ENCODE measurements around the gene CKMT1B. TPM values are rescaled to one million over a fixed set of nuclear protein-coding genes. Genes with fewer than 3 reads are reported as not detected.
"Not testable (repeated sequence)": the region's sequence is repeated elsewhere in the genome, so short reads cannot be mapped to it uniquely, and the experiment has no call there.

CKMT1B gene
- total RNA-seq, 1 donor from 2014 or later, result 0.89 TPM

DNA sequence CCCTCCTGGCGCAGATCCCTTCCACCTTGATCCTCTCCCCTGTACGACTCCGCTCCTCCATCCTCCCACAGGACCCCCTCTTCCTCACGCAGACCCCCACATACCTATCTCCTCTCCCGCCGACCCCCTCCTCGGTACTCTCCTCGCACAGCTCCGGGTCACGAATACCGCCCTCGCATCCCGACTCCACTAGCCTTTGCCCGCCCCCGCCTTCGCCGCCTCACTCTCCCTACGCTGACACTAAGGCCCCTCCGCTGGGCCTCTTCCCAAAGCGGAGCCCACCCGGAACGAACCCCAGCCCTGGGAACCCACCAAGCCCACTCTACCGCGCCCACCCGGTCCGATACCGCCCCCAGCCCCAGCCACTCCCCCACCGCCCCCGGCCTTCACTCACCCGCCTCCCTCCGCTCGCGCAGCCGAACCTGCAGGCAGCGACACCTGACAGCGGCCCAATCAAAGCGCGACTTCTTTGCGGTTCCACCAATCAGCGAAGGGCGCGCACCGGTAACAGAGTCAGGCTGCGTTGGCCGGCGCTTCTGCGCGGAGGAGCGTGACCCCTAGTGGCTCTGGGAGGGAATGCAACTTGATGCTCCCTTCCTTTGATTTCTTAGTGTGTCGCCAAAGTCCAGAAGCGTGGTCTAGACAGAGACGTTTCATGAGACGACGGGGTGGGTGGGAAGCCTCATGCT, 3.9 kb upstream of the CKMT1B start, which contains the start of gene PPIP5K1:
PPIP5K1 (minus strand) TSS at position 431 of the 689 bp plus-strand sequence. CDS start 5,704 bp downstream, outside the sequence.
- H3K27ac ChIP-seq (ENCODE audit: low read depth, low read length); H3K4me1 ChIP-seq (ENCODE audit: insufficient read depth, low read length); DNase-seq (ENCODE audit: low read depth); H3K27me3 Mint-ChIP-seq (ENCODE audit: low read depth, unreplicated experiment); H3K27me3 ChIP-seq (ENCODE audit: insufficient read depth, low read length); H3K9ac ChIP-seq (ENCODE audit: low read length); H3K4me1 Mint-ChIP-seq (ENCODE audit: low read depth, unreplicated experiment); H4K20me1 ChIP-seq (ENCODE audit: insufficient read depth, low read length); H2AFZ ChIP-seq (ENCODE audit: low read depth, low read length); H3K4me3 Mint-ChIP-seq (ENCODE audit: unreplicated experiment); H3K4me2 ChIP-seq (ENCODE audit: low read length); H3K9me3 ChIP-seq (ENCODE audit: insufficient read depth, low read depth, low read length); H3K27ac Mint-ChIP-seq (ENCODE audit: unreplicated experiment); H3K79me2 ChIP-seq (ENCODE audit: insufficient read depth, low read length); H3K36me3 Mint-ChIP-seq (ENCODE audit: low read depth, unreplicated experiment); H3K36me3 ChIP-seq (ENCODE audit: insufficient read depth, low read length); H3K4me3 ChIP-seq (ENCODE audit: insufficient read depth, low read depth, low read length); H3K9me3 Mint-ChIP-seq (ENCODE audit: unreplicated experiment): not testable (repeated sequence)
- FAIRE-seq, result peak; percentile 89

DNA sequence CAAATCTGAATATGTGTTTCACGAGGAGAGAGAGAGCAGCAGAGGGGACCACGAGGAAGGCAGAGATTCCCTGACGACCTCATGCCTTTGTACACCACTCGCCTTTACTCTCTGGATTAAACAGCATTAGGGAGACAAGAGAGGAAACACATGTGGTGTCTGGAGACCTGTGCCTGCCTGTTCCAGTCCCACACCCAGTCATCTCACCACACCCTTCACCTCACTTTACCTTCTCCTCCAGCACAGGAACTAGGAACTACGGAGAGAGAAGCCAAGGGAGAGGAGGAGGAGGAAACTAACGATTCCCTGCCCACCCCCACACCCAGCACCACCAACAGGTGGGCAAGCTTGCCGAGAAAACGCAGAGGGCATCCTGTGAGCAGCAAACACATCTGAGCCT, 986 bp upstream of the CKMT1B start:
- DNase-seq (ENCODE audit: low read depth); H3K9me3 Mint-ChIP-seq (ENCODE audit: unreplicated experiment); FAIRE-seq; H3K9ac ChIP-seq (ENCODE audit: low read length); H4K20me1 ChIP-seq (ENCODE audit: insufficient read depth, low read length); H3K4me3 ChIP-seq (ENCODE audit: insufficient read depth, low read depth, low read length); H3K4me2 ChIP-seq (ENCODE audit: low read length); H3K27me3 ChIP-seq (ENCODE audit: insufficient read depth, low read length); H3K4me1 Mint-ChIP-seq (ENCODE audit: low read depth, unreplicated experiment); H3K4me3 Mint-ChIP-seq (ENCODE audit: unreplicated experiment); H3K27ac ChIP-seq (ENCODE audit: low read depth, low read length); H3K79me2 ChIP-seq (ENCODE audit: insufficient read depth, low read length); H3K36me3 ChIP-seq (ENCODE audit: insufficient read depth, low read length); H3K27me3 Mint-ChIP-seq (ENCODE audit: low read depth, unreplicated experiment); H2AFZ ChIP-seq (ENCODE audit: low read depth, low read length); H3K36me3 Mint-ChIP-seq (ENCODE audit: low read depth, unreplicated experiment); H3K4me1 ChIP-seq (ENCODE audit: insufficient read depth, low read length); H3K27ac Mint-ChIP-seq (ENCODE audit: unreplicated experiment); H3K9me3 ChIP-seq (ENCODE audit: insufficient read depth, low read depth, low read length): not testable (repeated sequence)

- not testable (repeated sequence) for H3K9me3 ChIP-seq (ENCODE audit: insufficient read depth, low read depth, low read length); H3K9ac ChIP-seq (ENCODE audit: low read length); H3K4me1 Mint-ChIP-seq (ENCODE audit: low read depth, unreplicated experiment); H3K4me3 Mint-ChIP-seq (ENCODE audit: unreplicated experiment); H3K4me1 ChIP-seq (ENCODE audit: insufficient read depth, low read length); H3K27ac Mint-ChIP-seq (ENCODE audit: unreplicated experiment); H3K27me3 ChIP-seq (ENCODE audit: insufficient read depth, low read length); H3K36me3 Mint-ChIP-seq (ENCODE audit: low read depth, unreplicated experiment); FAIRE-seq; H3K4me2 ChIP-seq (ENCODE audit: low read length); H2AFZ ChIP-seq (ENCODE audit: low read depth, low read length); H3K27ac ChIP-seq (ENCODE audit: low read depth, low read length); H3K79me2 ChIP-seq (ENCODE audit: insufficient read depth, low read length); DNase-seq (ENCODE audit: low read depth); H3K4me3 ChIP-seq (ENCODE audit: insufficient read depth, low read depth, low read length); H3K36me3 ChIP-seq (ENCODE audit: insufficient read depth, low read length); H4K20me1 ChIP-seq (ENCODE audit: insufficient read depth, low read length); H3K9me3 Mint-ChIP-seq (ENCODE audit: unreplicated experiment)
- H3K27me3 Mint-ChIP-seq (ENCODE audit: low read depth, unreplicated experiment), result peaks cover 23% of the 10 kb centered on the region
Measured at GRCh38 chr15:43599131-43599530, 5.3 kb downstream of the CKMT1B start.

DNA sequence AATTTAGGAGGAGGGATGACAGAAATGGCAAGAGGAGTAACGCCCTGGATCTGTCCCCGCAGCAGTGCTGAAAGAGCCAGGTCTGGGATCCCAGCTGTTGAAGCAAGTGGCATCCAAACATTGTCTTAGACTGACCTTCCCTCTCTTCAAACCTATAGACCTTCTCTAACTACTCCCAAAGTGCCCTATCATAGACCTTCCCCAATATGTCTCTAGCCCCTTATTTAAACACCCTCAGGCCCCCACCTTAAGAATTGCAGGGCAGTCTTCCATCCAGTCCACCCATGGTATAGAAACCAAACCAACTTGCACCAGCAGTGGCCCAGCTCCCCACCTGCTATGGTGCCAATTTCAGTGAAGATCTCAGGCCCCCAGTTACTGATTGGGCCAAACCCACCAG, 6.4 kb downstream of the CKMT1B start:
- H3K27me3 ChIP-seq (ENCODE audit: insufficient read depth, low read length); H3K4me3 ChIP-seq (ENCODE audit: insufficient read depth, low read depth, low read length); H3K36me3 Mint-ChIP-seq (ENCODE audit: low read depth, unreplicated experiment); H3K4me1 Mint-ChIP-seq (ENCODE audit: low read depth, unreplicated experiment); H3K36me3 ChIP-seq (ENCODE audit: insufficient read depth, low read length); H3K4me2 ChIP-seq (ENCODE audit: low read length); H3K4me3 Mint-ChIP-seq (ENCODE audit: unreplicated experiment); H3K79me2 ChIP-seq (ENCODE audit: insufficient read depth, low read length); H3K9ac ChIP-seq (ENCODE audit: low read length); H3K9me3 ChIP-seq (ENCODE audit: insufficient read depth, low read depth, low read length); DNase-seq (ENCODE audit: low read depth); H3K9me3 Mint-ChIP-seq (ENCODE audit: unreplicated experiment); H3K27ac Mint-ChIP-seq (ENCODE audit: unreplicated experiment); FAIRE-seq; H4K20me1 ChIP-seq (ENCODE audit: insufficient read depth, low read length); H3K27ac ChIP-seq (ENCODE audit: low read depth, low read length); H3K4me1 ChIP-seq (ENCODE audit: insufficient read depth, low read length); H2AFZ ChIP-seq (ENCODE audit: low read depth, low read length): not testable (repeated sequence)
- peaks cover 27% of the 10 kb centered on the region for H3K27me3 Mint-ChIP-seq (ENCODE audit: low read depth, unreplicated experiment)

DNA sequence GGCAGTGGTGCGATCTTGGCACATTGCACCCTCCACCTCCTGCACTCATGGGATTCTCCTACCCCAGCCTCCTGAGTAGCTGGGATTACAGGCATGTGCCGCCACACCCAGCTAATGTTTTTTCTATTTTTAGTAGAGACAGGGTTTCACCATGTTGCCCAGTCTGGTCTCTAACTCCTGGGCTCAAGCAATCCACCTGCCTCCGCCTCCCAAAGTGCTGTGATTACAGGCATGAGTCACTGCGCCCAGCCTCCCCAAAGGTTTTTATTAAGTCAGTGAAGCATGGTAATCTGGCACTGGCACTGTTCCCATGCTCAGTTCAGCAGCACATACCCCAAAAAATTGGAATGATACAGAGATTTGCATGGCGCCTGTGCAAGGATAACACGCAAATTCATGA, 8.4 kb downstream of the CKMT1B start:
- peaks cover 23% of the 10 kb centered on the region for H3K27me3 Mint-ChIP-seq (ENCODE audit: low read depth, unreplicated experiment)
- not testable (repeated sequence) for H2AFZ ChIP-seq (ENCODE audit: low read depth, low read length); FAIRE-seq; H3K9me3 ChIP-seq (ENCODE audit: insufficient read depth, low read depth, low read length); H3K4me3 Mint-ChIP-seq (ENCODE audit: unreplicated experiment); H4K20me1 ChIP-seq (ENCODE audit: insufficient read depth, low read length); H3K36me3 ChIP-seq (ENCODE audit: insufficient read depth, low read length); H3K79me2 ChIP-seq (ENCODE audit: insufficient read depth, low read length); H3K9ac ChIP-seq (ENCODE audit: low read length); H3K4me3 ChIP-seq (ENCODE audit: insufficient read depth, low read depth, low read length); H3K27ac ChIP-seq (ENCODE audit: low read depth, low read length); H3K4me1 Mint-ChIP-seq (ENCODE audit: low read depth, unreplicated experiment); H3K4me1 ChIP-seq (ENCODE audit: insufficient read depth, low read length); H3K4me2 ChIP-seq (ENCODE audit: low read length); H3K27ac Mint-ChIP-seq (ENCODE audit: unreplicated experiment); H3K36me3 Mint-ChIP-seq (ENCODE audit: low read depth, unreplicated experiment); H3K27me3 ChIP-seq (ENCODE audit: insufficient read depth, low read length); H3K9me3 Mint-ChIP-seq (ENCODE audit: unreplicated experiment)
- DNase-seq (ENCODE audit: low read depth), result peak; percentile 13

DNA sequence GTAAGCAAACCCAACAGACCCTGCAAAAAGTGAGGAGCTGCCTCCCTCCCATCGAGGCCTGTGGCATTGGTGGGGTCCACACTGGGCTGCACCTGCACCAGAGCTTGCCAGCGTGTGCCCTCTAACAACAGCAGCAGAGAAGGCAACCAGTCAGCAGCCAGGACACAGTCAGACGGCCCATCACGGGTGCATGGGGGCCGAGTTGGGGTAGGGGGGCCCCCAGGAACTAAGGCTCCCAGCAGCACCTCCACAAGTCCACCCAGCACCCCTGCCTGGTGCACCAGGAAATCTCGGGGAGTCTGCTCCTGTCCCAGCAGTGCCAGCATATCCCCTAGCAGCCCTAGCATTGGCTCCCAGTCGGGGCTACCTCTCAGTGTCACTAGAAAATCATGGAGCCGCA, 23.9 kb downstream of the CKMT1B start:
- H3K9me3 ChIP-seq (ENCODE audit: insufficient read depth, low read depth, low read length); FAIRE-seq; H3K9me3 Mint-ChIP-seq (ENCODE audit: unreplicated experiment); H3K4me3 Mint-ChIP-seq (ENCODE audit: unreplicated experiment); H4K20me1 ChIP-seq (ENCODE audit: insufficient read depth, low read length); H2AFZ ChIP-seq (ENCODE audit: low read depth, low read length); H3K4me1 ChIP-seq (ENCODE audit: insufficient read depth, low read length); H3K4me1 Mint-ChIP-seq (ENCODE audit: low read depth, unreplicated experiment); H3K79me2 ChIP-seq (ENCODE audit: insufficient read depth, low read length); H3K27ac ChIP-seq (ENCODE audit: low read depth, low read length); H3K27me3 Mint-ChIP-seq (ENCODE audit: low read depth, unreplicated experiment); H3K4me2 ChIP-seq (ENCODE audit: low read length); H3K36me3 Mint-ChIP-seq (ENCODE audit: low read depth, unreplicated experiment); H3K4me3 ChIP-seq (ENCODE audit: insufficient read depth, low read depth, low read length); H3K27me3 ChIP-seq (ENCODE audit: insufficient read depth, low read length); H3K36me3 ChIP-seq (ENCODE audit: insufficient read depth, low read length); H3K9ac ChIP-seq (ENCODE audit: low read length); H3K27ac Mint-ChIP-seq (ENCODE audit: unreplicated experiment); DNase-seq (ENCODE audit: low read depth): not testable (repeated sequence)

Measured in astrocyte (in vitro differentiated cells and primary cell).